HL-60 (cell line): ENCODE data around the gene ADAMTS16.

ENCODE experiments used
- CTCF ChIP-seq: IDR thresholded peaks from one replicate; pipeline ENCODE4 v1.5.1; 2011; ENCODE audit warnings: low read length, control low read depth, inconsistent platforms; ENCODE audit not compliant: insufficient read depth
- POLR2AphosphoS5 ChIP-seq: IDR thresholded peaks from 2 replicates; pipeline ENCODE4 v1.6.1; 2012; ENCODE audit warnings: low read depth

GRCh38 chr5:5202321-5202720, 62.2 kb downstream of the ADAMTS16 start:
- TF ChIP-seq CTCF: no peak
- TF ChIP-seq POLR2AphosphoS5: no peak
